ENCODE data around the gene CTSH. TPM values are rescaled to one million over a fixed set of nuclear protein-coding genes. Genes with fewer than 3 reads are reported as not detected.

CTSH gene
- total and polyA plus RNA-seq, 2 donors from 2014 or later: 201 to 1,628 TPM

DNA sequence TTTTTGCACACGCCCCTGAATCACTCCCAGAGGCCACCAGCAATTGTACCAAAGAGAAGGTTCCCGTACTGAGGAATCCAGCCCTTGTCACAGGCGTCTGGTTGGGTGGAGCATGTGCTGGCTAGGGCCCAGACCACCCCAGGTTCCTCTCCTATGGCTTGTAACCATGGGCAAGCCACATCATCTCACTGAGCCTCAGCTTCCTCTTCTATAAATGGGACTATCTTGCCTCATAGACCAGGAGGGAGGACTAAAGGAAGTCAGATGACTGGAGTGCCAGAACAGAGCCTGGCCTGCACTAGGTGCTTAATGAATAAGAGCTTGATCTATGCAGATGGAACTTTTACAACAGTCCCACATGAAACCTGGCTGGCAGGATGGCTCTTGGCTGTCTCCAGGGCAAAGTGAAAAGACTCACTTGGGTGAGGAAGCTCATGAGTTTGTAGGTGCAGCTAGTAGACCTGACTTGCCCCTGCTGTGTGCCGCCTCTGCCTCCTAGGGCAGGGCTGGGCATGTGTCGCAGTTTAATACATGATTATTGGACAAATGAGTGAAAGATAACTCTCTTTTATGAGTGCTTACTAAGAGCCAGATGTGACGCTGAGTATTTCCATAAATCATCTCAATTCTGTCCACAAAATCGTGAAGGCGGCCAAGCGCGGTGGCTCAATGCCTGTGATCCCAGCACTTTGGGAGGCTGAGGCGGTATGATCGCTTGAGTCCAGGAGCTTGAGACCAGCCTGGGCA, 29.3 kb downstream of the CTSH start:
- Histone ChIP-seq H3K9me3 (ENCODE audit: control insufficient read depth in 2 of 3, insufficient read depth in 1 of 3, low read length in 3 of 3) (no peaks in the 10 kb centered on the region), H3K36me3 (ENCODE audit: control insufficient read depth in 2 of 3, insufficient read depth in 3 of 3, low read length in 3 of 3) (peaks cover 3 to 14% (median 9%) of the 10 kb centered on the region in 3 donors), H3K27me3 (ENCODE audit: control insufficient read depth, insufficient read depth, low read length) (no peaks in the 10 kb centered on the region), H3K4me1 (ENCODE audit: control insufficient read depth in 2 of 3, insufficient read depth in 2 of 3, low read depth in 1 of 3, low read length in 3 of 3) (peaks cover 0 to 25% (median 0%) of the 10 kb centered on the region in 3 donors), H3K4me3 (ENCODE audit: low read length in 3 of 3) (no peak overlapping the region), H3K27ac (ENCODE audit: low read depth in 2 of 2, low read length in 2 of 2) (peak overlapping the region in 1 of 2 donors; percentile 54), H3K9ac (ENCODE audit: low read length in 3 of 3) (no peak overlapping the region)
- DNase-seq (no peak), FAIRE-seq (no peak)
- intact Hi-C loops (cut with DNase I): no loop called here
- TF ChIP-seq, protein P1, sequence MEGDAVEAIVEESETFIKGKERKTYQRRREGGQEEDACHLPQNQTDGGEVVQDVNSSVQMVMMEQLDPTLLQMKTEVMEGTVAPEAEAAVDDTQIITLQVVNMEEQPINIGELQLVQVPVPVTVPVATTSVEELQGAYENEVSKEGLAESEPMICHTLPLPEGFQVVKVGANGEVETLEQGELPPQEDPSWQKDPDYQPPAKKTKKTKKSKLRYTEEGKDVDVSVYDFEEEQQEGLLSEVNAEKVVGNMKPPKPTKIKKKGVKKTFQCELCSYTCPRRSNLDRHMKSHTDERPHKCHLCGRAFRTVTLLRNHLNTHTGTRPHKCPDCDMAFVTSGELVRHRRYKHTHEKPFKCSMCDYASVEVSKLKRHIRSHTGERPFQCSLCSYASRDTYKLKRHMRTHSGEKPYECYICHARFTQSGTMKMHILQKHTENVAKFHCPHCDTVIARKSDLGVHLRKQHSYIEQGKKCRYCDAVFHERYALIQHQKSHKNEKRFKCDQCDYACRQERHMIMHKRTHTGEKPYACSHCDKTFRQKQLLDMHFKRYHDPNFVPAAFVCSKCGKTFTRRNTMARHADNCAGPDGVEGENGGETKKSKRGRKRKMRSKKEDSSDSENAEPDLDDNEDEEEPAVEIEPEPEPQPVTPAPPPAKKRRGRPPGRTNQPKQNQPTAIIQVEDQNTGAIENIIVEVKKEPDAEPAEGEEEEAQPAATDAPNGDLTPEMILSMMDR (IDR thresholded peaks at IDR 0.05; ENCODE audit: borderline replicate concordance, extremely low read depth, insufficient read depth): no peak

DNA sequence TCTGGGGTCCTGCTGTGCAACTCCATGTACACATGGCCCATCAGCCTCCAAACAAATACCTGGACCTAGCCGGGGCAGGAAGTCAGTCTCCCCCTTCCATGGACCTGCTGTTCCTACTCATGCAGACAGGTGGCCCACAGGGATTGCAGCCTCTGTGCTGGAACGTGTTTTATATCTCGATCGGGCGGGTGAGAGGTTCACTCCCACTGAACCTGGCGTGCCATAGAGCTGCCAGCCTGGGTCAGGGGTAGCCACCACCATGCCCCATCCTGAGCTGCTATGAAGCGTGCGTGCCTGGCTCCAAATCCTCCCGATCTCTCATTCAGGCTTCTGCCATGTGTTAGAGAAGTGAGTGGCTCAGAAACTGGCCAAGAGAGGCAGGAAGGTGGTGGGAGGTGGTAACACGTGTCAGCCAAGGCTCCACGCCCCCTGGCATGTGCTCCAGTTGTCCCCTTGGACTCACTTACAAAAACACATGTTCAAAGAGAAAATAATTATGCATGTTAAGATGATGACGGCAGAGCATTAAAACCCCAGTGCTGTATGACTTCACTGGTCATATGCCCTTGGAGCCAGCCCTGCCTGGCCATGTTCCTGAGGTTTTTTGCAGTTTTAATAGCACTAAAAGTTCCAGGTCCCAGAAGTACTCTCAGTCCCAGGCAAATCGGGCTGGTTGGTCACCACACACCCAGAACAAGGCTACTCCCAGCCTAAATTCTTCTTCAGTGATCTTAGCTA, 30.6 kb downstream of the CTSH start:
- intact Hi-C loops (cut with DNase I): no loop called here
- peaks cover 3 to 22% (median 9%) of the 10 kb centered on the region in 3 donors for H3K36me3 ChIP-seq (ENCODE audit: control insufficient read depth in 2 of 3, insufficient read depth in 3 of 3, low read length in 3 of 3)
- no peak overlapping the region for H3K9ac ChIP-seq (ENCODE audit: low read length in 3 of 3)
- TF ChIP-seq, protein P1 (IDR thresholded peaks at IDR 0.05; ENCODE audit: borderline replicate concordance, extremely low read depth, insufficient read depth): peak; percentile 70
- no peaks in the 10 kb centered on the region for H3K9me3 ChIP-seq (ENCODE audit: control insufficient read depth in 2 of 3, insufficient read depth in 1 of 3, low read length in 3 of 3)
- no peak for FAIRE-seq
- H3K27me3 ChIP-seq (ENCODE audit: control insufficient read depth, insufficient read depth, low read length): no peaks in the 10 kb centered on the region
- no peak overlapping the region for H3K4me3 ChIP-seq (ENCODE audit: low read length in 3 of 3)
- peak overlapping the region; percentile 49 to 75 for H3K27ac ChIP-seq (ENCODE audit: low read depth in 2 of 2, low read length in 2 of 2)
- peaks cover 0 to 25% (median 0%) of the 10 kb centered on the region in 3 donors for H3K4me1 ChIP-seq (ENCODE audit: control insufficient read depth in 2 of 3, insufficient read depth in 2 of 3, low read depth in 1 of 3, low read length in 3 of 3)
- peak in 1 of 5 donors; percentile 52 for DNase-seq

DNA sequence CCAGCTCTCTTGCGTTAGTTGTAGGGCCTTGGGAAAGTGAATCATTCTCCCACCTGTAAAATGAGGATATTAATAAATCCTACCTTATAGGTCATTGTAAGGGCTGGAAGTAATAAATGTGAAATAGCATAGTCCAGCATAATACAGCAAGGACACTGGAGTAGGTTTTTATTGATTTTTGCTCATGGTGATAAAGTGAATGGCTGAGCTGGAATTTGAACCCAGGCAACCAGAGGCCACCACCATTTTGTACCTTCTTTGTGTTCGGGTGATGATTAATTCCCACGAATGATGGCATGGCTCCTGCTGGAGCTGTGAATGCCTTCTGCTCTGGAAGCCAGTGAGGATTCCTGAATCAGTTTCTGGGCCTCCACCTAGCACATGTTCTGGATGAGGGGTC, 31.8 kb downstream of the CTSH start:
- intact Hi-C loops (cut with DNase I): no loop called here
- H3K27ac ChIP-seq (ENCODE audit: low read depth in 2 of 2, low read length in 2 of 2): peak overlapping the region; percentile 49 to 54
- TF ChIP-seq, protein P1 (IDR thresholded peaks at IDR 0.05; ENCODE audit: borderline replicate concordance, extremely low read depth, insufficient read depth): no peak
- no peak overlapping the region for H3K4me3 ChIP-seq (ENCODE audit: low read length in 3 of 3)
- H3K9ac ChIP-seq (ENCODE audit: low read length in 3 of 3): no peak overlapping the region
- FAIRE-seq (no peak), DNase-seq (no peak)
- H3K9me3 ChIP-seq (ENCODE audit: control insufficient read depth in 2 of 3, insufficient read depth in 1 of 3, low read length in 3 of 3): no peaks in the 10 kb centered on the region
- H3K27me3 ChIP-seq (ENCODE audit: control insufficient read depth, insufficient read depth, low read length): no peaks in the 10 kb centered on the region
- H3K4me1 ChIP-seq (ENCODE audit: control insufficient read depth in 2 of 3, insufficient read depth in 2 of 3, low read depth in 1 of 3, low read length in 3 of 3): peaks cover 0 to 25% (median 0%) of the 10 kb centered on the region in 3 donors
- peaks cover 3 to 22% (median 12%) of the 10 kb centered on the region in 3 donors for H3K36me3 ChIP-seq (ENCODE audit: control insufficient read depth in 2 of 3, insufficient read depth in 3 of 3, low read length in 3 of 3)
